ENCODE measurements around the gene LYRM4.

DNA sequence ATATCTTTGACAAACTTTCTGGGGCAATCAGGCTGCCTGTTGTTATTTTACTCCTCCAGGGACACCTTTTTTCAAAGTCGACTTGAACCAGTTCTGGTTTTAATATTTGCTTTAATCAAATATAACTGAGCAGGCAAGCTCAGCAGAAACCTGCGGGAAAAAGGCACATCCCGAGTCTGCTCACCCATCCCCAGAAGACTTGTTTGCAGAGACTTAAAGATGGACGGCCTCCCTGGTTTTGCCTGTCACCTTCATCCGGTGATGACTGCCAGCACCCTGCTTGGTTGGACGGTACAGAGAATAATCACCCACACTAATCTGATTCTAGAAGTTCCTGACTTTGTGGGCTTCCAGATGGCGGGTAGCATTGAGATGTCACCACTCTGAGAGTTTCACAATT, 138.8 kb downstream of the LYRM4 start:
- TF ChIP-seq POLR2A (IDR thresholded peaks at IDR 0.05), result no peak
- TF ChIP-seq, protein P1, sequence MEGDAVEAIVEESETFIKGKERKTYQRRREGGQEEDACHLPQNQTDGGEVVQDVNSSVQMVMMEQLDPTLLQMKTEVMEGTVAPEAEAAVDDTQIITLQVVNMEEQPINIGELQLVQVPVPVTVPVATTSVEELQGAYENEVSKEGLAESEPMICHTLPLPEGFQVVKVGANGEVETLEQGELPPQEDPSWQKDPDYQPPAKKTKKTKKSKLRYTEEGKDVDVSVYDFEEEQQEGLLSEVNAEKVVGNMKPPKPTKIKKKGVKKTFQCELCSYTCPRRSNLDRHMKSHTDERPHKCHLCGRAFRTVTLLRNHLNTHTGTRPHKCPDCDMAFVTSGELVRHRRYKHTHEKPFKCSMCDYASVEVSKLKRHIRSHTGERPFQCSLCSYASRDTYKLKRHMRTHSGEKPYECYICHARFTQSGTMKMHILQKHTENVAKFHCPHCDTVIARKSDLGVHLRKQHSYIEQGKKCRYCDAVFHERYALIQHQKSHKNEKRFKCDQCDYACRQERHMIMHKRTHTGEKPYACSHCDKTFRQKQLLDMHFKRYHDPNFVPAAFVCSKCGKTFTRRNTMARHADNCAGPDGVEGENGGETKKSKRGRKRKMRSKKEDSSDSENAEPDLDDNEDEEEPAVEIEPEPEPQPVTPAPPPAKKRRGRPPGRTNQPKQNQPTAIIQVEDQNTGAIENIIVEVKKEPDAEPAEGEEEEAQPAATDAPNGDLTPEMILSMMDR (IDR thresholded peaks at IDR 0.05), result no peak
